ENCODE results near the gene TNFRSF8. TPM values are rescaled to one million over a fixed set of nuclear protein-coding genes. Genes with fewer than 3 reads are reported as not detected.
"Not testable (repeated sequence)": the region's sequence is repeated elsewhere in the genome, so short reads cannot be mapped to it uniquely, and the experiment has no call there.

Gene TNFRSF8
- total and polyA plus RNA-seq, 9 donors: 0.17 to 10.9 (median 0.45) TPM

DNA sequence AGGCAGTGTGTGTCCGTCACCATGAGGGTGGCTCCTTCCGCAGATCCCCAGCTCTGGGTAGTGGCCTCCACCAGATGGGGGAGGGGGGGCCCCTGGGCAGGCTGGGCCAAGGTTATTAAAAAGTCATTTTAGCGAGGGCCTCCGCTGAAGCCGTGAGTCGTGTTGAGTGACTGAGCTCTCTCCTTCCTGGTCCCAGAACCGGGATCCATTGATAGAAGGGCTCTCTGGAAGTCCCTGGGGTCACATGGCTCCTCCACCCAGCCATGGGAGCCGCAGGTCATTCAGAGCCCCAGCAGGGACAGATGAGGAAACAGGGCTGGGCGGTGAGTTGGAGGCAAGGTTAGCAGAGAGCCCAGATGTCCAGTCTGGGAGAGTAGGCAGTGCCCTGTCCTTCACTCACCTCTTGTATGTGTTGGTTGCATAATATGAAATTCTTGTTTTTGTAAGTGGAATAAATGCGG lies 30.9 kb upstream of the TNFRSF8 start:
- no peaks in the 10 kb centered on the region for H3K27me3 ChIP-seq
- H3K36me3 ChIP-seq: no peaks in the 10 kb centered on the region
- H3K4me1 ChIP-seq (ENCODE audit: insufficient read depth): peaks cover 17% of the 10 kb centered on the region
- peak overlapping the region; percentile 0 to 53 for H3K27ac ChIP-seq
- H3K4me3 ChIP-seq: no peak overlapping the region
- TF ChIP-seq, protein P1, sequence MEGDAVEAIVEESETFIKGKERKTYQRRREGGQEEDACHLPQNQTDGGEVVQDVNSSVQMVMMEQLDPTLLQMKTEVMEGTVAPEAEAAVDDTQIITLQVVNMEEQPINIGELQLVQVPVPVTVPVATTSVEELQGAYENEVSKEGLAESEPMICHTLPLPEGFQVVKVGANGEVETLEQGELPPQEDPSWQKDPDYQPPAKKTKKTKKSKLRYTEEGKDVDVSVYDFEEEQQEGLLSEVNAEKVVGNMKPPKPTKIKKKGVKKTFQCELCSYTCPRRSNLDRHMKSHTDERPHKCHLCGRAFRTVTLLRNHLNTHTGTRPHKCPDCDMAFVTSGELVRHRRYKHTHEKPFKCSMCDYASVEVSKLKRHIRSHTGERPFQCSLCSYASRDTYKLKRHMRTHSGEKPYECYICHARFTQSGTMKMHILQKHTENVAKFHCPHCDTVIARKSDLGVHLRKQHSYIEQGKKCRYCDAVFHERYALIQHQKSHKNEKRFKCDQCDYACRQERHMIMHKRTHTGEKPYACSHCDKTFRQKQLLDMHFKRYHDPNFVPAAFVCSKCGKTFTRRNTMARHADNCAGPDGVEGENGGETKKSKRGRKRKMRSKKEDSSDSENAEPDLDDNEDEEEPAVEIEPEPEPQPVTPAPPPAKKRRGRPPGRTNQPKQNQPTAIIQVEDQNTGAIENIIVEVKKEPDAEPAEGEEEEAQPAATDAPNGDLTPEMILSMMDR (IDR thresholded peaks at IDR 0.05): no peak
- TF ChIP-seq POLR2A (IDR thresholded peaks at IDR 0.05): no peak
- TF ChIP-seq EP300 (IDR thresholded peaks at IDR 0.05): no peak
- intact Hi-C loops (cut with DNase I): loop anchor here in 1 of 4 donors (1.0 kb wide), 1 partner anchor 44 kb away; no protein-coding TSS in a partner anchor
- peak in 4 of 5 donors; percentile 37 to 65 (median 56) for DNase-seq
- no peaks in the 10 kb centered on the region for H3K9me3 ChIP-seq
- WGBS, 3 donors: 38 to 60% (median 40%) methylated on average over 10 of the region's 10 CpGs

DNA sequence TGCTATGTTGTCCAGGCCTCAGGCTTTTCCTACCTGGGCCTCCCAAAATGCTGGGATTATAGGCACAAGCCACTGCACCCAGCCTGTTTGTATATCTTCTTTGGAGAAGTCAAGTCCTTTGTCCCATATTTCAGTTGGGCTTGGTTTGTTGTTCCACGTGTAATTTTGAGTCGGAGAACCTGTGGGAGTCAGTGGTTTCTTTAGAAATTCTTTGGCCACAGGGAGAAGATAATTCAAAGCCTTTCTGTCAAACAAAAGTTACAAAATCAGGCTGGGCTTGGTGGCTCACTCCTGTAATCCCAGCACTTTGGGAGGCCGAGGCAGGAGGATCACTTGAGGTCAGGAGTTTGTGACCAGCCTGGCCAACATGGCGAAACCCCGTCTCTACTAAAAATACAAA lies 29.7 kb upstream of the TNFRSF8 start:
- WGBS, 3 donors: 32 to 38% (median 33%) methylated on average over 5 of the region's 5 CpGs
- DNase-seq; H3K27me3 ChIP-seq; H3K9me3 ChIP-seq; H3K4me3 ChIP-seq; intact Hi-C loops (cut with DNase I); H3K36me3 ChIP-seq: not testable (repeated sequence)
- Histone ChIP-seq H3K4me1 (ENCODE audit: insufficient read depth) (peaks cover 17% of the 10 kb centered on the region), H3K27ac (peak overlapping the region in 1 of 2 donors; percentile 32)

DNA sequence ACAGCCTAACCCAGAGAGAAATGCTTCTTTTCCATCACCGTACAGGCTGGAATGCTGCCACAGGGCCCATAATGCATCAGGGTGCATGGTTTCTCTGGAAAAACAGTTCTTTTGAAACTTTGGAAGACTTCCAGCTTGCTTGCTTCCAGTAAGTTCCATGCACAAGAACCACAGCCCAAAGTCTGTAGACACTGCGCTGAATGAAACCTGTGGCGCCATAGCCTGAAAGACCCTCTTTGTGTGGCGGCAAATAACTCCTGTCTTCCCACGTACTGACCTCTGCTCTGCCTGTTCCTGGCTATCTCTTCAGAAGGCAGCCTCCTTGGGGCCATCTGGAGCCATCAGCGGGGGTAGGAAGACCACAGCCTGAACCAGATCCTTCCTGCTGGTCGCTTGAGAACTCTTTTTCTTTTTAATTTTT lies 28.7 kb upstream of the TNFRSF8 start:
- Histone ChIP-seq H3K27me3 (no peaks in the 10 kb centered on the region), H3K4me1 (ENCODE audit: insufficient read depth) (peaks cover 20% of the 10 kb centered on the region), H3K4me3 (no peak overlapping the region), H3K27ac (peak overlapping the region; percentile 4 to 32), H3K9me3 (no peaks in the 10 kb centered on the region), H3K36me3 (no peaks in the 10 kb centered on the region)
- WGBS, 3 donors: 39 to 55% (median 49%) methylated on average over 7 of the region's 7 CpGs
- DNase-seq: peak; percentile 67 to 84 (median 81)
- TF ChIP-seq EP300 (IDR thresholded peaks at IDR 0.05): no peak
- TF ChIP-seq, protein P1 (IDR thresholded peaks at IDR 0.05): no peak
- no peak for TF ChIP-seq POLR2A (IDR thresholded peaks at IDR 0.05)
- intact Hi-C loops (cut with DNase I): no loop called here

DNA sequence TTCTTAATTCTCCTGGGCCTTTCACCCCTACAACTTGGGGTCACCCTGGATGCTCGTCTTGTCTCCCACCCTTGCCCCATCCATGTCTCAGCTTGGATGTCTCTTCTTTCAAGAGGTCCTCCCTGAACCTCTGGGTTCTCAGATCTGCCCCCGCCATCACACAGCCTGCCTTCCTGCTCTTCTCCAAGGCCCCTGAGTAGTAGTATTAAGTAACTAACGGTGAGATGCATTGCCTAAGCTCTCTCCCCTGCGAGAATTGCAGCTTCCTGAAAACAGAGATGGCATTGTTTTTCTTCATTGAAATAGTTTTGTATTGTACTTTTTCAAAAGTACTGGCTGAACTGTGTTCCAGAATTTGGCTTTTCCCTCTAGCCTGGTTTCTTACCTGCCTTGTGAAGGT lies 27.8 kb upstream of the TNFRSF8 start:
- H3K4me1 ChIP-seq (ENCODE audit: insufficient read depth): peaks cover 20% of the 10 kb centered on the region
- DNase-seq: no peak
- no peaks in the 10 kb centered on the region for H3K36me3 ChIP-seq
- no peak for TF ChIP-seq POLR2A (IDR thresholded peaks at IDR 0.05)
- TF ChIP-seq EP300 (IDR thresholded peaks at IDR 0.05): no peak
- TF ChIP-seq, protein P1 (IDR thresholded peaks at IDR 0.05): no peak
- H3K27ac ChIP-seq: peak overlapping the region in 1 of 2 donors; percentile 32
- H3K9me3 ChIP-seq: no peaks in the 10 kb centered on the region
- no peaks in the 10 kb centered on the region for H3K27me3 ChIP-seq
- 57 to 67% (median 63%) methylated on average over 4 of the region's 4 CpGs for WGBS, 3 donors
- H3K4me3 ChIP-seq: no peak overlapping the region
- intact Hi-C loops (cut with DNase I): no loop called here

DNA sequence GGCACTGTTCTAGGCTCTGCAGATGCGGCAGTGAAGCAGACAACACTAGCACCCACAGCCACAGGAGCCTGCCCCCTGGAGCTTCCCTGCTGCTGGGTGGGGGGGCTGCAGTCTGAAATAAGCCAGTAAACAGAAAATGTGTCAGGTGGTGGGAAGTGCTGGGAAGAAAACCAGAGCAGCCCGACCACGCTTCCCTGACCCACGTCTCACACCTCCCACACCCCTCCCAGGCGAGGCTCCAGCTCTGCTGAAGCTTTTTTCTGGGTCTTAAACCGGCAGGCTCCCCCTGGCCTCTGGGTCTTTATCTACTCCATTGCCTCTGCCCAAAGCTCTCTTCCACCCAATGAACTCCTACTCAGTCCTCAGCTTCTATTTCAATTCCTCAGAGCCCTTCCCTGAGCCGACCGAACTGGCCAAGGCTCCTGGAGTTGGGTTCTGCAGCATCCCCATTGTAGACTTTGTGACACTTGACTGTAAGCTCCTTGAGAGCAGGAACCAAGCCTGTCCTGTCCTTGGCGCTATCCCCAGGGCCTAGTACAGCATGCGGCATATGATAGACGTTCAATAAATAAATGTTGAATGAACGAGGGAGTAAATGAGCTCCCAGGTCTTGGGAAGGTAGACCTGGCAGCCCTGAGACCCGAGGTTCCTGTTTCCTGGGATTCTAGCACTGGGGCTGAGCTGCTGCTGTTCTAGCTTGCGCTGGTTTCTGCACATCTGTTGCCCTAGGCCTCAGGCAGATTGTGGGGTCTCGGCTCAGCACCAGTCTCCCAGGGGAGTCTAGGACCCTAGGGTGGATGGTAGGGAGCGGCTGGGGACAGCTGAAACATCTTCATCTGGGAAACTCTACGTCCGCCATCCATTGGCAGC lies 25.4 kb upstream of the TNFRSF8 start:
- Histone ChIP-seq H3K9me3 (no peaks in the 10 kb centered on the region), H3K36me3 (no peaks in the 10 kb centered on the region), H3K27ac (no peak overlapping the region), H3K4me3 (no peak overlapping the region), H3K27me3 (no peaks in the 10 kb centered on the region), H3K4me1 (ENCODE audit: insufficient read depth) (peaks cover 12% of the 10 kb centered on the region)
- no peak for TF ChIP-seq POLR2A (IDR thresholded peaks at IDR 0.05)
- 71% methylated on average over 18 of the region's 18 CpGs for WGBS, 3 donors
- peak in 1 of 5 donors; percentile 35 for DNase-seq
- intact Hi-C loops (cut with DNase I): no loop called here
